Measurements from ENCODE around the gene RAD23A. TPM values are rescaled to one million over a fixed set of nuclear protein-coding genes. Genes with fewer than 3 reads are reported as not detected.

The RAD23A gene
- total and polyA plus RNA-seq, 9 of the 15 experiments (the other 6 are each of a cell fraction or from before 2014, with no cell fraction given), result 9.5 to 181 (median 101) TPM

DNA sequence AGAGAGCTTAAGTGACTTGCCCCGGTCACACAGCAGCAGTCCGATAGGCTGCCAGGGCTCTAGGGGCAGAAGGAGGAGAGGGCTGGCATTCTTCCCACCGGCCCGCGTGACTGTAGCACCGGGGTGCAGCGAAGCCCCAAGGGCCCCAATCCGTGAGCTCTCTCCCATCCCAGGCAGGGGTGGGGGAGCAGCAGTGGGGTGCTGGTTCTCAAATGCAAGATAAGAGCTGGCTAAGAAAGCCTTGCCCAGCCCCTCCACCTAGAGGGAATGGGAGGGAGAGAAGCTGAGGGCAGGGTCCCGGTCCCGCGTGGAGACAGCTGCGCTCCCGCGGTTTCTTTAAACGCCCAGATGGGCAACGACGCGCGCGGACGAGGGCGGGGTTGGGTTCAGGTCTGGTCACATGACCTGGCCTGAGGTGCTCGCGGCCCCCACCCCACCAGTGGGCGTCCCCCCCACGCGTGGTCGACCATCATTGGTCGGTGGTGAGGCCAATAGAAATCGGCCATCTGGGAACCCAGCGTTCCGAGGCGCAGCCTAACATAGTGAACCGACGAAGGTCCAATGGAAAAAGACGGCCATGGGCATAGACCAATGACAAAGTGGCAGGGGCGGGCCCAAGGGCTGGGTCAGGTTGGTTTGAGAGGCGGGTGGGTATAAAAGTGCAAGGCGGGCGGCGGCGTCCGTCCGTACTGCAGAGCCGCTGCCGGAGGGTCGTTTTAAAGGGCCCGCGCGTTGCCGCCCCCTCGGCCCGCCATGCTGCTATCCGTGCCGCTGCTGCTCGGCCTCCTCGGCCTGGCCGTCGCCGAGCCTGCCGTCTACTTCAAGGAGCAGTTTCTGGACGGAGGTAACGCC lies 7.5 kb upstream of the RAD23A start, which contains the start of gene CALR (continued):
- TF ChIP-seq, protein P1, sequence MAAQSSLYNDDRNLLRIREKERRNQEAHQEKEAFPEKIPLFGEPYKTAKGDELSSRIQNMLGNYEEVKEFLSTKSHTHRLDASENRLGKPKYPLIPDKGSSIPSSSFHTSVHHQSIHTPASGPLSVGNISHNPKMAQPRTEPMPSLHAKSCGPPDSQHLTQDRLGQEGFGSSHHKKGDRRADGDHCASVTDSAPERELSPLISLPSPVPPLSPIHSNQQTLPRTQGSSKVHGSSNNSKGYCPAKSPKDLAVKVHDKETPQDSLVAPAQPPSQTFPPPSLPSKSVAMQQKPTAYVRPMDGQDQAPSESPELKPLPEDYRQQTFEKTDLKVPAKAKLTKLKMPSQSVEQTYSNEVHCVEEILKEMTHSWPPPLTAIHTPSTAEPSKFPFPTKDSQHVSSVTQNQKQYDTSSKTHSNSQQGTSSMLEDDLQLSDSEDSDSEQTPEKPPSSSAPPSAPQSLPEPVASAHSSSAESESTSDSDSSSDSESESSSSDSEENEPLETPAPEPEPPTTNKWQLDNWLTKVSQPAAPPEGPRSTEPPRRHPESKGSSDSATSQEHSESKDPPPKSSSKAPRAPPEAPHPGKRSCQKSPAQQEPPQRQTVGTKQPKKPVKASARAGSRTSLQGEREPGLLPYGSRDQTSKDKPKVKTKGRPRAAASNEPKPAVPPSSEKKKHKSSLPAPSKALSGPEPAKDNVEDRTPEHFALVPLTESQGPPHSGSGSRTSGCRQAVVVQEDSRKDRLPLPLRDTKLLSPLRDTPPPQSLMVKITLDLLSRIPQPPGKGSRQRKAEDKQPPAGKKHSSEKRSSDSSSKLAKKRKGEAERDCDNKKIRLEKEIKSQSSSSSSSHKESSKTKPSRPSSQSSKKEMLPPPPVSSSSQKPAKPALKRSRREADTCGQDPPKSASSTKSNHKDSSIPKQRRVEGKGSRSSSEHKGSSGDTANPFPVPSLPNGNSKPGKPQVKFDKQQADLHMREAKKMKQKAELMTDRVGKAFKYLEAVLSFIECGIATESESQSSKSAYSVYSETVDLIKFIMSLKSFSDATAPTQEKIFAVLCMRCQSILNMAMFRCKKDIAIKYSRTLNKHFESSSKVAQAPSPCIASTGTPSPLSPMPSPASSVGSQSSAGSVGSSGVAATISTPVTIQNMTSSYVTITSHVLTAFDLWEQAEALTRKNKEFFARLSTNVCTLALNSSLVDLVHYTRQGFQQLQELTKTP (IDR thresholded peaks at IDR 0.05; ENCODE audit: low read depth in 1 of 2, partially characterized antibody in 2 of 2), result no peak
- peak; percentile 39; the same call in 1 of the 2 replicates for TF ChIP-seq SMARCA4 (IDR thresholded peaks at IDR 0.05)
- no peak for TF ChIP-seq COPS2 (conservative IDR thresholded peaks at IDR 0.05)
- TF ChIP-seq RBM14 (IDR thresholded peaks at IDR 0.05; ENCODE audit: borderline replicate concordance, insufficient read depth, low read depth, low read length), result peak; percentile 64; the same call in 1 of the 2 replicates
- TF ChIP-seq XRCC5 (IDR thresholded peaks at IDR 0.05; ENCODE audit: low read depth, low read length), result no peak
- peak; percentile 43; the same call in 1 of the 2 replicates for TF ChIP-seq DPF2 (IDR thresholded peaks at IDR 0.05)
- TF ChIP-seq, protein P2, sequence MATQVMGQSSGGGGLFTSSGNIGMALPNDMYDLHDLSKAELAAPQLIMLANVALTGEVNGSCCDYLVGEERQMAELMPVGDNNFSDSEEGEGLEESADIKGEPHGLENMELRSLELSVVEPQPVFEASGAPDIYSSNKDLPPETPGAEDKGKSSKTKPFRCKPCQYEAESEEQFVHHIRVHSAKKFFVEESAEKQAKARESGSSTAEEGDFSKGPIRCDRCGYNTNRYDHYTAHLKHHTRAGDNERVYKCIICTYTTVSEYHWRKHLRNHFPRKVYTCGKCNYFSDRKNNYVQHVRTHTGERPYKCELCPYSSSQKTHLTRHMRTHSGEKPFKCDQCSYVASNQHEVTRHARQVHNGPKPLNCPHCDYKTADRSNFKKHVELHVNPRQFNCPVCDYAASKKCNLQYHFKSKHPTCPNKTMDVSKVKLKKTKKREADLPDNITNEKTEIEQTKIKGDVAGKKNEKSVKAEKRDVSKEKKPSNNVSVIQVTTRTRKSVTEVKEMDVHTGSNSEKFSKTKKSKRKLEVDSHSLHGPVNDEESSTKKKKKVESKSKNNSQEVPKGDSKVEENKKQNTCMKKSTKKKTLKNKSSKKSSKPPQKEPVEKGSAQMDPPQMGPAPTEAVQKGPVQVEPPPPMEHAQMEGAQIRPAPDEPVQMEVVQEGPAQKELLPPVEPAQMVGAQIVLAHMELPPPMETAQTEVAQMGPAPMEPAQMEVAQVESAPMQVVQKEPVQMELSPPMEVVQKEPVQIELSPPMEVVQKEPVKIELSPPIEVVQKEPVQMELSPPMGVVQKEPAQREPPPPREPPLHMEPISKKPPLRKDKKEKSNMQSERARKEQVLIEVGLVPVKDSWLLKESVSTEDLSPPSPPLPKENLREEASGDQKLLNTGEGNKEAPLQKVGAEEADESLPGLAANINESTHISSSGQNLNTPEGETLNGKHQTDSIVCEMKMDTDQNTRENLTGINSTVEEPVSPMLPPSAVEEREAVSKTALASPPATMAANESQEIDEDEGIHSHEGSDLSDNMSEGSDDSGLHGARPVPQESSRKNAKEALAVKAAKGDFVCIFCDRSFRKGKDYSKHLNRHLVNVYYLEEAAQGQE (IDR thresholded peaks at IDR 0.05; ENCODE audit: borderline replicate concordance), result peak; percentile 75
- TF ChIP-seq, protein P2 (CRISPR knock-in tag; IDR thresholded peaks at IDR 0.05; ENCODE audit: low read depth), result no peak; the same call in 1 of the 2 replicates
- TF ChIP-seq IRF2 (CRISPR knock-in tag; IDR thresholded peaks at IDR 0.05), result no peak
- peak; percentile 92 for TF ChIP-seq GTF2F1 (IDR thresholded peaks at IDR 0.05; ENCODE audit: low read depth, low read length)
- no peak for TF ChIP-seq MEIS2 (IDR thresholded peaks at IDR 0.05; ENCODE audit: partially characterized antibody)
- peak; percentile 78; the same call in 1 of the 2 replicates for TF ChIP-seq TCF7 (IDR thresholded peaks at IDR 0.05; ENCODE audit: borderline replicate concordance)
- TF ChIP-seq, protein P3, sequence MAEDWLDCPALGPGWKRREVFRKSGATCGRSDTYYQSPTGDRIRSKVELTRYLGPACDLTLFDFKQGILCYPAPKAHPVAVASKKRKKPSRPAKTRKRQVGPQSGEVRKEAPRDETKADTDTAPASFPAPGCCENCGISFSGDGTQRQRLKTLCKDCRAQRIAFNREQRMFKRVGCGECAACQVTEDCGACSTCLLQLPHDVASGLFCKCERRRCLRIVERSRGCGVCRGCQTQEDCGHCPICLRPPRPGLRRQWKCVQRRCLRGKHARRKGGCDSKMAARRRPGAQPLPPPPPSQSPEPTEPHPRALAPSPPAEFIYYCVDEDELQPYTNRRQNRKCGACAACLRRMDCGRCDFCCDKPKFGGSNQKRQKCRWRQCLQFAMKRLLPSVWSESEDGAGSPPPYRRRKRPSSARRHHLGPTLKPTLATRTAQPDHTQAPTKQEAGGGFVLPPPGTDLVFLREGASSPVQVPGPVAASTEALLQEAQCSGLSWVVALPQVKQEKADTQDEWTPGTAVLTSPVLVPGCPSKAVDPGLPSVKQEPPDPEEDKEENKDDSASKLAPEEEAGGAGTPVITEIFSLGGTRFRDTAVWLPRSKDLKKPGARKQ (CRISPR knock-in tag; IDR thresholded peaks at IDR 0.05), result no peak
- no peak for TF ChIP-seq CEBPB (tag; IDR thresholded peaks at IDR 0.05)

Data from K562 (cell line).